GM21786 (cell line): ENCODE measurements around the gene FSHR.

Experiments
- ATAC-seq: cut with Tn5 transposase; IDR thresholded peaks from one replicate; pipeline ENCODE4 v1.9.1; 2021; ENCODE audit not compliant: unreplicated experiment

Gene FSHR

DNA sequence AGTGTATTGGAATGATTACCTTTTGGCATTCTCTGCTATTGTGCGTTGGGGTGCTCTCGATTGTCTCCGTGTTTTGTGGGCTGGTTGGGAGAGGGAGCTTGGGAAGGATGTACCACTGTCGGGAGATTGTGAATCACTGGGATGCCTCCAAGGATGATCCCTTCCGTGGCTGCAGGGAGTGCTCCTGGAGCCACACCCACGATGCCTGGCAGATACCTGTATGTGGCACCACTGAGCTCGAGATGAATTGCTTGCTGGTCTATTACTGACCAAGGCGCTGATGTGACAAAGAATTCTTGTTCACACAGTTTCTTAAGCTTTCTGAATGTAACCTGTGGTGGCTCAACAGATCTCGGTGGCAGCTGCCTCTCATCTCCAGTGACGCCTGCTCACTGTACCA lies 239.1 kb downstream of the FSHR start:
- no peak for ATAC-seq

DNA sequence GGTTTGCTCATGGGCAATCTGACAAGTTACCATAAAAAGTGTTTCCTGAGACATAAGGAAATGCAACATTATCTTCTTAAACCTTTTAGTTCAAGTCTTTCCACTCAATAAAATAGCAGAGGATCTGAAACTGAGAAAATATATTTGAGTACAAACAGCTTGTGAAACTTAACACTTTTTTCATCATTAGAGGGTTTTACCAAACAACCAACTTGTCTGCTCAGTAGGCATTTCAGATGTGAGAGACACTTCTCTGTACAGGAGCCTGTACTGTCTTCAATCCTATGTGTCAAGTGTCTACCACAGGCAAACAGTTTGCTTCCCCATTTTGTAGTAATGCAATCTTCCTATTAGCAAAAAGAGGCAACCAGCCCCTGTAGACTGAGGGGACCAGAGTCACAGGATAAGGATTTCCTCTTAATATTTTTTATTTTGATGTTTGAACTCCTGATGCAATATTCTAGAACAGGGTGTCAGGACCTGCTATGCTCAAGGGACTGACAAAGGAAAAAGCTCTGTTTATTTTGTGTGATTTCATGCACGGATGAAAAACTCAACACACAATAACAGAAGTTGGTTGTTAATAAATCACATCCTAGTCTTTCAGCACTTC lies 239.7 kb downstream of the FSHR start:
- ATAC-seq, result peak; percentile 95
